HG03432 (cell line): Measurements from ENCODE around the gene GEN1.

ENCODE experiments used
- ATAC-seq: cut with Tn5 transposase; IDR thresholded peaks from one replicate; pipeline ENCODE4 v1.9.1; 2021; ENCODE audit warnings: mild to moderate bottlenecking, moderate library complexity; ENCODE audit not compliant: unreplicated experiment

GEN1 gene

DNA sequence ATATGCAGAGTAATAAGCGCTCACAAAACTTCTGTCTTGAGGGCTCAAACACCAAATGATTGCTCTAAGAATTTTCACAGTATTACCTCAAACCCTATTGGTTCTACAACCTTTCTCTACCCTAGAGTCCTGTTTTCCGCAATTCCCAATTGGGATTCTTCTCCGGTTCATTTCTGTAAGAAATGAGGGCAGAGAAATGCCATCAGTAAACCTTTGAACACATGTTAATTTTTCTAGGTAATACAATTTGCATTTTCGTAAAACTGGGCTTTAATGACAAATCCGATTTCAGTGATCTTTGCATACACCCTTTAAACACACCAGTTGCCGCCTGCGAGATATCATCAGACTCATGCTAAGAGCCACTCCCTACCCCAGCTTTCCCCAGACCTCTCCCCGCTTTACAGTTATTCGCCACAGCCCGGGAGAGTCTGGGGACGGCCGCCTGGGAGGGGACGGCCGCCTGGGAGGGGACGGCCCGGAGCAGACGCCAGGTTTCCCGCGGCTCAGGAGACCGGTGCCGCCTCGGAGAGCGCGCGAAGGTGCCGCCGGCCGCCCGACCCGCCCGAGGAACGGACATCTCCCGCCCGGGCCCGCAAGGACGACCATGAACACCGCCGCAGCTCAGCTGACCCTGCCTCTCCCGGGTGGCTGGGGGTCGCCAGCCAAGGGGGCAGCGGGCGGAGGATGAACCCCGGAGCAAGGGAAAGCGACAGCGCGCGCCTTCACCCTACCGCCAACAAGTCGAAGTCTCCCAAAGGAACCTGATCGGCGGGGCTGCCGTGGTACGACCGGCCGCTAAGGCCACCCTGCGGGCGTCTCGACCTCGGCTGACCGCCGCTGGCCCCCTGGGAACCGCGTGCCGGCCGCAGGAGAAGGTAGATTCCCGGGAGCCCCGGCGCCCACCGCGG lies 791 bp upstream of the GEN1 start:
- ATAC-seq = peak; percentile 40

DNA sequence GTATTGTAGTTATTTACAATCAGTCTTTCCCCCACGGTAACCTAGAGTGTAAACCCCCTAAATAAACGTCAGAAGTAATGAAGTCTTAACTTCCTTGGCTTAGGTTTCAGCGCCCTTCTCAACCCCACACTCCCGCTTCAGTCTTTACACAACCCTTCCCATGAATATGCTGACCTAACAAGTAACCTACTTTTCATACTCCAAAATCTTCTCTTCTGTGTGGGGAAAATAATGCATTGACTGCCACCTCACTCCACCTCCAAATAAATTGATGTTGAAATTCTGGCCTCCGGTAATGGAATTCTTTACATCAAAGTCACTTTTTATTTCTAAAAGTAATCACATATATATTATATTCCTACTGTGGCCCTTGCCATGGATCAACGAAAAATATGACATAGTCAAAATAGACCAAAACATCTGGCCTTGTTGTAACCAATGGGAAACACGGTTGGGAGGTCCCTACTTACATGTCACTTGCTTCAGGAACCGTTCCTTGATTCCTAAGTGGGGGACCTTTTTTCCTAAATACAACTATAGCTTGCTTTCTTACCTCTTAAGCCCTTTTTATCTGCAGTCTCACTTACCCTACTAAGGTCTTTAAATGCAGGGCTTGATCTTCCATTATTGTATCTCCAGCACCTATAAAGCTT lies 961 bp downstream of the GEN1 start:
- no peak for ATAC-seq

DNA sequence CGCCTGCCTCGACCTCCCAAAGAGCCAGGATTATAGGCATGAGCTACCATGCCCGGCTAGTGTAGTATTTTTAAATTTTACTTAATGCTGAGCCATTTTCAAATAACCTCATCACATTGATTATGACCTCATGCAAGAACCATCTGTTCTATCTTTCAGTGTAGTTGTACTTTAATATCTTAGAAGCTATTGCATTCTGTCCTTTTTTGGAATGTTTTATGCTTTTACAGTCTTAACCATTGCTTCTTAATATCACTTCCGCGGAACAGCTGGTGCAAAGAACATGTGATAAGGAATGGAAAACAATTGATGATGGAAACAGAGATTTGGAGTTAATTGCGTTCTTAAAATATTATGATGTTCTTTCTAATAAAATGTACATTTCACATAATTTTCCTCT lies 2.7 kb downstream of the GEN1 start:
- no peak for ATAC-seq

DNA sequence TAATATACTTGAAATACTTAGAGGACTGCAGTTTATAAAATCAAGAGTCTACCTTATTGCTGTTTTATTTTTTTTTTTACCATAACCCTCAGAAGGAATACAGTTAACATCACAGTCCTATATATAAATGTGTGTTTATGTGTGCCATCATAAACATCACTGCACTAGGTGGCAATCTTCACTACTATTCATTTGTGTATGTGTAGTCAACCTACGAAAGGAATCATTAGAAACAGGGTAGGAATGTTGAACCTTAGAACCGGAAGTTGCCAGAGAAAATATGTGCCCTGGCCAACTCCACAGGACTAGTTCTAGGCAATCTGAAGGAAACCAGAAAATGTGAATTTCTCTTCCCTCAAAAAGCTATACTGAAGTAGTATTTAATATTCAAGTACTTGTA lies 3.4 kb downstream of the GEN1 start:
- ATAC-seq = no peak

DNA sequence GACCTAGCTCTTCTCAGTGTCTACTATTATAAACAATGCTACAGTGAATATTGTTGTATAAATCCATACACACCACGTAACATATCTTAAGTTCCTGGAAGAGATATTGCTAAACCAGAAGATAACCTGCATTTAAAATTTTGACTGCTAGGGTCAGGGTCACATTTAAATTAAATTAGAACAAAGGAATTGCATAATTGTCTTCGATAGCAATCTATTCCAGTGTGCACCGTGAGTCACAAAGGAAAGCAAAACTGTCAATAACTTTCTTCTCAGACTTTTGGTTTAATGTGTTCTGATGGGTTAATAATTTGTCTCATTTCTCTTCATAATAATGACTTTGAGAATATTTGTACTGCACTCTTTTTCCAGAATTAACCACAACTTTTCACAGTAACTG lies 4.2 kb downstream of the GEN1 start:
- ATAC-seq = no peak

DNA sequence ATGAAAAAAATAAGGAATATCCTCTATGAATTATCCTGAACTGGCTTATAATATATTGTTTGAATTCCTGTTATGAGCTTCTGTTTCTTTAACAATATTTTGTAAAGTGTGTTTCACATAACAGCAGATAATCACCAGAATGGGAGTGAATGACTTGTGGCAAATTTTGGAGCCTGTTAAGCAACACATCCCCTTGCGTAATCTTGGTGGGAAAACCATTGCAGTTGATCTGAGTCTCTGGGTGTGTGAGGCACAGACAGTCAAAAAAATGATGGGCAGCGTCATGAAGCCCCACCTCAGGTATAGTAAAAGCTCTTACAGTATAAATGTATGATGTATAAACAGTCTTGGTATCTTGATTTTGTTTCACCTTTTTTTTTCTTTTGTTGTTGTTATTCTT lies 5.9 kb downstream of the GEN1 start:
- no peak for ATAC-seq

DNA sequence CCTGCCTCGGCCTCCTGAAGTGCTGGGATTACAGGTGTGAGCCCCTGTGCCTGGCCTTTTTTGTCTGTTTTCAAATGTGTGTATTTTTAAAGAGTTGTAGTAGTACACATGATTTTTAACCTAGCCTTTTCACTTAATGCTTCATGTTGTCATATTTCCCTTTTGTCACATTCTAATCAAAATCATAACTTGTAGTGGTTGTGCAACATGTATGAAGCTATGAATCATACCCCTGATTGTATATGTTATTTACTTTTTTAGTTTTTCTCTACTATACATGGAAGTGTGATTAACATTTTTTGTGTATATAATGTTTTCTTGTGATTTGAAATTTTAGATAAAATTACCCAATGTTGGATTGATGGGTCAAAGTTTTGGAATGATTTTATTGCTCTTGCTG lies 8.5 kb downstream of the GEN1 start:
- ATAC-seq = no peak

DNA sequence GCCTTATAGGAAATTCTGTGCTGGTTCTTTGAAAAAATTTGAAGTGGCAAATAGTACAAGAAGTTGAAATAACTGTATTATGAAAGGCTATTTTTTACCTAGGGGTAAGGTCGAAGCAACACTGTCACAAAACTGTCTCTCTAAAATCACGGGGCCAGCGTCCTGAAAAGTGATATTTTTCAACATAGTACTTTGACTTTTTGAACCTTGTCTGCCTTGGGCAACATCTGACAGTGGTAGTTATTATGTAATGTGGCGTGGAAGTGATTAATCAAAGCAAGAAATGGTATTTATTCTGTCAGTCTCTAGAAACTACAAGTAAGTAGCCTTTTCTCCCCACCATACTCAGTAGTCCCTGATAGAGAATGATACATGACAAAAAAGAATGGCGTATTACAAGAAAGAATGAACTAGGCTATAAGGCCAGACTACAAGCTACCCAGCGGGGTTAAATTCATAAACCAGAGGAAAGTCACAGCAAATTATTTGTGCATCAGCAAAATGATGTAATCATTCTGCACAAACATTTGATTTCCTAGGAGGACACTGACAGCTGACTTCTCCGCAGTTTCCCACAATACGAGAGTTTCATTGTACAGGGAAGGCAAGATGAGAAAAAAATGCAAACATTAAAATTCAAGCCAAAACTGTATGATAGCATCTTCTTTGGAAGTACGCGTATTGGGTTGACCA lies 9.8 kb downstream of the GEN1 start:
- ATAC-seq = no peak

DNA sequence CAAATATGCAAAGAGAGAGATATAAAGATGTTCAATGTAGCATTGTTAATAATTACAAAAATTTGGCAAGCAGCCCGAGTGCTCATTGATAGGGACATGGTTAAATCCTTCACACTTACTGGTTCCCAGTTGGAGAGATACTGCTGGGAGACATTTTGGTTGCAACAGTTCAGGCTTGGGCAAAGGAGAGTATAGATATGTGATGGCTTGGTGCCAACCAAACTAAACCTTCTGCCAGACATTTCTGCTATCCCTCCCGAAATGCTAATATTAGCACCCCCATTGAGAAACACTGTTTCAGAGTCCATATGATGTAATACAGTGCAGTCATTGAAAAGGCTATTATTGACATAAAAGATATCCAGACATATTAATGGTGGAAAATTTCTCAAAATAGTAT lies 11.5 kb downstream of the GEN1 start:
- ATAC-seq = no peak

DNA sequence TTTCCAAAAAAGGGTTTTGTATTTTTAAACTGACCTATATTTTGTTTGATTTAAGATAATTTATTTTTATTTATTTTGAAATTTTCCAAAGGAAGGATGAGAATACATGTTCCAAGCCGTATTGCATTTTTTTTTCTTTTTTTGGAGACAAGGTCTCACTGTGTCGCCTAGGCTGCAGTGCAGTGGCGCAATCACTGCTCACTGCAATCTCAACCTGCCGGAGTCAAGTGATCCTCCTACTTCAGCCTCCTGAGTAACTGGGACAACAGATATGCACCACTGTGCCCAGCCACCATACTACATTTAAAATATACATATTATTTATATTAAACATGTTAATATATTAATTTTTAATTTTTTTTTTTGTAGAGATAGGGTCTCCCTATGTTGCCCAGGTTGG lies 15.0 kb downstream of the GEN1 start:
- no peak for ATAC-seq

DNA sequence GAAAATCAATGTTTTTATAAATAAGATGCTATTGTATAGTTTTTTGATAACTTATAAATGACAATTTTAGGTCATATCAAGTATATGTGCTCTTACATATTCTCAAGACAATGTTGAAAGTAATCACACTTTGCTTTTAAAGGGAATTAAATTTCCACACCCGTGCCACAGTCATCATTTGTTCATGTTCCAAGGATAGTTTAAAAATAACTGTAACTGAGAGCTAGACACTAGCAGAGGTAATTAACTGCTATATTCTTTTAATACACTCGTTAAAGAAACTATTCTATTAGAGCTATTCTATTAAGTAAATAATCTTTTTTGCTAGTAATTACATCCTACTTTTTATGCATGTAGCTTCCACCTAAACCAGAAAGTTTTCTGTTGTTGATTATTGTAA lies 18.0 kb downstream of the GEN1 start:
- ATAC-seq = no peak

DNA sequence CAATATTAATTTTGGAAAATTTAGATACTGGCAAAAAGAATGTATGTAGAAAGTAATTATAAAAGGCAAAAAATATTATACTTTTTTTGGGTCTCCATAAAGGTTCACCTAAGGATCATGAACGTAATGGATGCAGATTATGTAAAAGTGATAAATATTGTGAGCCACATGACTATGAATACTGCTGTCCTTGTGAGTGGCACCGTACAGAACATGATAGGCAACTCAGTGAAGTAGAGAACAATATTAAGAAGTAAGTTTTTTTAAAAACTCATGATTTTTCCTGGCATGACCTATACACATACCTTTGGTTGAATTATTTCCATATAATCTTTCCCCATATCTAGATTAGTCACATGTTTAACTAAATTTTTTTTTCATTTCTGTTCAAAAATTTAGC lies 18.6 kb downstream of the GEN1 start:
- no peak for ATAC-seq

DNA sequence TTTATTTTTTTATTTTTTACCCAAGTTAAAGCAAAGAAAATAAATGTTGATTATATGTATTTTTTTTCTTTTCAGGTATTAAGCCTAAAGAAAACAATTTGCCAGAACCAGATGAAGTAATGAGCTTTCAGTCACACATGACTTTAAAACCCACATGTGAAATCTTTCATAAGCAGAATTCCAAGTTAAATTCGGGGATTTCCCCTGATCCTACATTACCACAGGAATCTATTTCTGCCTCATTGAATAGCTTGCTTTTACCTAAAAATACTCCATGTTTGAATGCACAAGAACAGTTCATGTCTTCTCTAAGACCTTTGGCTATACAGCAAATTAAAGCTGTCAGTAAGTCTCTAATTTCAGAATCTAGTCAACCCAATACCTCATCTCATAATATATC lies 26.6 kb downstream of the GEN1 start:
- ATAC-seq = no peak

DNA sequence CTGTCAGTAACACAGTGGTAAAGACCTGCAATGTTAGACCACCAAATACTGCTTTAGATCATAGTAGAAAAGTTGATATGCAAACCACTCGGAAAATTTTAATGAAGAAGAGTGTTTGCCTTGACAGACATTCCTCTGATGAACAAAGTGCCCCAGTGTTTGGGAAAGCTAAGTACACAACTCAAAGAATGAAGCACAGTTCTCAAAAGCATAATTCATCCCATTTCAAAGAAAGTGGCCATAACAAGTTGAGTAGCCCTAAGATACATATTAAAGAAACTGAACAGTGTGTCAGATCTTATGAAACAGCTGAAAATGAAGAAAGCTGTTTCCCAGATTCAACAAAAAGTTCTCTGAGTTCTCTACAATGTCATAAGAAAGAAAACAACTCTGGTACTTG lies 27.5 kb downstream of the GEN1 start:
- ATAC-seq = no peak

DNA sequence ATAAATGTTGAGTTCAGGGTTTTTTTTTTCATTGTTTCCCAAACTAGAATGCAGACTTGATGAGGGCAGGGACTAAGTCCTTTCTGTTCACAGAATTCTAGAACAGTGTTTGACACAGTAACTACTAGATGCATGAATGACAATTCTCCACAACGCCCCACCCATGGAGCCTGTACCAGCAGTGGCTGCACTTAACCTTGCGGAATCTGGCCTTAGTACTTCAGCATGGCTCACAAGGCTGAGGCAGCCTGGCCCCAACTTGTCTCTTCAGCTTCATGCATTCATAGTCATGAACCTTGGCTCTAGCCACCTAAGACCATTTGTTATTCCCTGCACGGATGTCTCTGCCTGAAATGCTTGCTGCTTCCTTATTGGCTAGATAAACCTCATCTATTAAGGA lies 32.8 kb downstream of the GEN1 start:
- no peak for ATAC-seq

DNA sequence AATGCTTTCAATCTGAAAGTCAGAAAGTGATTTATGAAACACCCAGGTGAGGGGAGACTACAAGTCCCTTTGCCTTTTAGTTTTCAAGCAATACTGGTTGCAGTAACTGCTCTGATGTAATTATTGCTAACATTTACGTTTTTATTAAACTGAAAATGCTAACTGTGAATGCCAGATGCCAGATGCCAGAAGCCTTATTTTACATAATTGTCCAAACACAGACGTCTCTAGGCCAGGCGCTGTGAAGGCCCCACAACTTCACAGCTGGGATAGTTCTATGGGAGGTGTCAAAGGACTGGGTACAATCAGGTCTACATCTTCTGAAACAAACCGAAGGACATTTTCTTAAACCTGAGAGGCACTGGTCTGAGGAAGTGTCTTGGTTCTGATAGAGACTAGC lies 34.8 kb downstream of the GEN1 start:
- ATAC-seq = no peak

DNA sequence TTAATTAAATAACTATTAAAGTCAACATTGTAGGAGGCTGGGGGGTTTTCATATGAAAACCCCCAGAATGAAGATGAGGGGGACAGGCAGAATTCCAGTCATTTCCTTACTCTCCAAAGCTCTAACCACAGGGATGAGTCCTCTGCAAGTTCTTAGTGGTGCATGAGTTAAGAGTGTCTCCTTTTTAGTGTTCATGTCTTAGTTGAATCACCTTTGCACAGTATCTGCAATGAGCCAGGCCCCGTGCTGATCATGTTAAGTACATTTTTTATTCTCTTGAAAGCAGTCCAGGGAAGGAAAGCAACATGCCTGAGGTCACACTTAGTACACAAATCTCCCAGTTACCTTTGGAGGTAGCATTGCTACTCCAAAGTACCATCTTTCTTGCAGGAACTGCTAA lies 36.6 kb downstream of the GEN1 start:
- no peak for ATAC-seq

DNA sequence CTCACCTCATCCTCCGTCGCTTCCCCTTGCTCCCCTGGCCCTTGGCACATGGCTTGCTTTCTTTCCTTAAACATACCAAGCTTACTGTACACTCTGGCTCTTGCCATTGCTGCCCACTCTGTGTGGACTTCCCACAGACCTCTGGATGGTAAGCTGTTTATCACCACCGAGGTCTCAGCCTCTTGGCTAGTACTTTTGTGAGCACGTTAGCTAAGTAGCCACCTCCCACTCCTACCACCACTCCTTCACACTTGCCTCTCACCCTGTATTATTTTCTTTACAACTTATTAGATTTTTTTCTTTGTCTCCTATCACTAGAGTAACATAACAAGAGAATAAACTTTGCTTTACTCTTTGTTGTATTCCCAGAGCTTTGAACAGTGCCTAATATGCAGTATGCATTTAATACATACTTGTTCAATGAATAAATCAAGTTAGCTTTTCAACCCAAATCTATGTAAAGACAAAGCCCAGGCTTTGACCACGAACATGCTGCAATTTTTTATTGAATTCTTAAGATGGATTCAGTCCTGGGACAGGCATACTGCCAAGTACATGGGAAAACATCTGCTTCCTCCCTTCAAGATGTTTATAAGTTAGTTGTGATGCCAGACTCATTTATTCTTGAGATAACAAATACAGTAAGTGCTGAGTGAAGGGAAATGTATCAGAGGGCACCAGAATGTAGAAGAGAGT lies 37.3 kb downstream of the GEN1 start:
- ATAC-seq = no peak

DNA sequence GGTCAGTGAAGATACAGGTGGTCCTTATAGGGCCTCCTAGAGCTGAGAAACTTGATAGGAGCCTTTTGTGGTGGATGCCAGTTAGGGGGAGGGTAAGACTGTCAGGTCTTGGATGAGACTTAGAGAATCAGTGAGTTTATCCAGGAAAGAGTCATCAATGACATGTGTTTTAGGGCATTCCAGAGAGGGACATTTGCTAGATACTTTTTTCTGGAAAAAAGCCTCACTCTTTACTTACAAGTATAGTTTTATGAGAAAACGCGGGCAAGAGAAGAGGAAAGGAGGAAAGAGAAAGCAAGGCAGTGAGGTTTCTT lies 37.8 kb downstream of the GEN1 start:
- no peak for ATAC-seq

DNA sequence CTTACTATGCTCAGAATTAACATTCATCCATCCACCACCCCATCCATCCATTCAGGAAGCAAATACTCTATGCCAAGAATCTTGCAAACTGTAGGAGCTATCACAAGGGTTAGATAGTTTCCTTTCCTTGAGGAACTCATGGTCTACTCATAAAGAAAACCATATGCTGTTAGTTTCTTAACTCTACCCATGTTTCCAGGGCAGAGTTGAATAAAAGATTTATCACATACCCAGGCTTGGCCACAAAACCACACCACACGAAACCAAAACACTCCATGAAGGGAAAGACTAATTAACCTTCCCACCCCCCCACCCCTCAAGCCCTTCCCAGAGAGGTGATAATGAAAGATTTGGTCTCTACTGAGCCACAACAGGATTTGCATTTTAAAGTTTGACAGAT lies 38.6 kb downstream of the GEN1 start:
- peak; percentile 70 for ATAC-seq

DNA sequence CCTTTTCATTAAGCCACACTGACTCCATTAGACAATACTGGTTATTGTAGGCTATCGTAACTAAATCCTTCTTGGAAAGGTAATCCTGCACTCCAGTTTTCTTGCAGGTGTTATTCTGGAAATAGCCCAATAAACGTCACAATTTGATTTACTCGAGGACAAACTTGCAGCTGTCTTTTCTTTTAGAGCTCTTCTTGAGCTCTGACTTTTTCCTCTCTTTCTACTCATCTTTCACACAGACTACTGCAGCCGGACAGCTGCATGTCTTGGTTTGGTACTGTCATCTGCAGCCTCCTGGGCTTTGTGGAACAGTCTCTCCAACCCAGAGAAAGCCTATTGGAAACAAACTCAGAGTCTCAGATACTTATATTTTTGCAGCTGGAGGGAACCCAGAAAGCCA lies 39.4 kb downstream of the GEN1 start:
- peak; percentile 29 for ATAC-seq
